NCI-H1048 (cell line): Measurements from ENCODE around the gene ERMP1.
"Not testable (repeated sequence)": the region's sequence is repeated elsewhere in the genome, so short reads cannot be mapped to it uniquely, and the experiment has no call there.

Experiments used
- DNase-seq: peaks from one replicate; lab custom pipeline; 2025; lab: John Stamatoyannopoulos, UW

Gene ERMP1, protein sequence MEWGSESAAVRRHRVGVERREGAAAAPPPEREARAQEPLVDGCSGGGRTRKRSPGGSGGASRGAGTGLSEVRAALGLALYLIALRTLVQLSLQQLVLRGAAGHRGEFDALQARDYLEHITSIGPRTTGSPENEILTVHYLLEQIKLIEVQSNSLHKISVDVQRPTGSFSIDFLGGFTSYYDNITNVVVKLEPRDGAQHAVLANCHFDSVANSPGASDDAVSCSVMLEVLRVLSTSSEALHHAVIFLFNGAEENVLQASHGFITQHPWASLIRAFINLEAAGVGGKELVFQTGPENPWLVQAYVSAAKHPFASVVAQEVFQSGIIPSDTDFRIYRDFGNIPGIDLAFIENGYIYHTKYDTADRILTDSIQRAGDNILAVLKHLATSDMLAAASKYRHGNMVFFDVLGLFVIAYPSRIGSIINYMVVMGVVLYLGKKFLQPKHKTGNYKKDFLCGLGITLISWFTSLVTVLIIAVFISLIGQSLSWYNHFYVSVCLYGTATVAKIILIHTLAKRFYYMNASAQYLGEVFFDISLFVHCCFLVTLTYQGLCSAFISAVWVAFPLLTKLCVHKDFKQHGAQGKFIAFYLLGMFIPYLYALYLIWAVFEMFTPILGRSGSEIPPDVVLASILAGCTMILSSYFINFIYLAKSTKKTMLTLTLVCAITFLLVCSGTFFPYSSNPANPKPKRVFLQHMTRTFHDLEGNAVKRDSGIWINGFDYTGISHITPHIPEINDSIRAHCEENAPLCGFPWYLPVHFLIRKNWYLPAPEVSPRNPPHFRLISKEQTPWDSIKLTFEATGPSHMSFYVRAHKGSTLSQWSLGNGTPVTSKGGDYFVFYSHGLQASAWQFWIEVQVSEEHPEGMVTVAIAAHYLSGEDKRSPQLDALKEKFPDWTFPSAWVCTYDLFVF

DNA sequence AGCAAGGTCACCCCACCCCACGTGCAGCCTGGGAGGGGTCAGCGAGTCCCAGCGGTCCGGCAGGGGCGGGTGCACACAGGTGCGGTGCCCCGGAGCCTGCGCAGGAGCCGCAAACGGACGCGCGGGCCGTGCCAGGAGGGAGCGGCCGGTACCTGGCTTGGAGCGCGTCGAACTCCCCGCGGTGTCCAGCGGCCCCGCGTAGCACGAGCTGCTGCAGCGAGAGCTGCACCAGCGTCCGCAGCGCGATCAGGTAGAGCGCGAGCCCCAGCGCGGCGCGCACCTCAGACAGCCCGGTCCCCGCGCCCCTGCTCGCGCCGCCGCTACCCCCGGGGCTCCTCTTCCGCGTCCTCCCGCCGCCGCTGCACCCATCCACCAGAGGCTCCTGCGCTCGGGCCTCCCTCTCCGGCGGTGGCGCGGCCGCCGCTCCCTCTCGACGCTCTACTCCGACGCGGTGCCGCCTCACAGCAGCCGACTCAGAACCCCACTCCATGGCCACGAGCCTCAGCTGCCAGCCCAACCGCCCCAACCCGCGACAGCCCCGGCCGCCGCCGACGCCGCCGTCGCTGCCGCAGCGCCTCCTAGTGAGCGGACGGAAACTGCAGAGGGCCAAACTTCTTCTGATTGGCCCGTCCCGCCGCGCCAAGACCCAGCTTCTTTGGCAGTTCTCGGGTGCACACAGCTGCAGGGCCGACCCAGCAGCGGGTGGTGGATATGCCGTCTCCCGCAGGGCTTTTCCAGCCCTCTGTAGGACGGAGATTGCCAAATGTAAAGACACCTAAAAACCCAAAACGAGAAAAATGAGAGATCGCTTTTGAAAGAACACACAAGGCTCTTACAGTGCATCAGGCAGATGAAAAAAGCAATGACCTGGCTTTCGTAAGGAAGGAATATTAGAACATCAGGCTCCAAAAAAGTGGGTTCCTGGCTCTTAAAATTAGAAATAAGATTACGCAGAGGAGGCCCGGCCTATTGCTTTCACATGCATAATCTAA is at the start of gene ERMP1:
Gene ERMP1 (minus strand): TSS at position 580 of the 992 bp plus-strand sequence. CDS start 90 bp downstream, at position 490.
- DNase-seq, result peak; percentile 52

DNA sequence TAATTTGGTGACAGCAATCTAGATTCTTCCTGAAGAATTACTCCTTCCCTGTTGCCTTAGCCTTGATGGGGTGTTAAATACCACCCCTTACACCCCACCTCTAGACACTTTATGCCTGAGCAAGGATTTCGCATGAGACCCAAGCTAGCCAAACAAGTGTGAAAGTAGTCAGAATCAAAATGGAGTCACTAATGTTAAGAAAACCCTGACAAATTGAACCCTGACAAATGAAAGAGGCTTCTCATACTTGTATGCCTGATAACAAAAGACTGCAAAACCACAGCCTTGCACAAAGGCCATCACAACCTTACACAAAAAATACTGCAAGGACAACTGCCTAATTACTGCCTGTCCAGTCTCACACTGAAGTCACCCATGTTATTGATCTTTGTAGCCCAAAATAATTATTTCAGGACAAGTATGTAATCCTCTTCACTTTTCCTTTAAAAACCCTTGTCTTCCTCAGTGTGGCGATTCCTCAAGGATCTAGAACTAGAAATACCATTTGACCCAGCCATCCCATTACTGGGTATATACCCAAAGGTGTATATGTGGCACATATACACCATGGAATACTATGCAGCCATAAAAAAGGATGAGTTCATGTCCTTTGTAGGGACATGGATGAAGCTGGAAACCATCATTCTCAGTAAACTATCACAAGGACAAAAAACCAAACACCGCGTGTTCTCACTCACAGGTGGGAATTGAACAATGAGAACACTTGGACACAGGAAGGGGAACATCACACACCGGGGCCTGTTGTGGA is 49.5 kb upstream of the ERMP1 start:
- not testable (repeated sequence) for DNase-seq

DNA sequence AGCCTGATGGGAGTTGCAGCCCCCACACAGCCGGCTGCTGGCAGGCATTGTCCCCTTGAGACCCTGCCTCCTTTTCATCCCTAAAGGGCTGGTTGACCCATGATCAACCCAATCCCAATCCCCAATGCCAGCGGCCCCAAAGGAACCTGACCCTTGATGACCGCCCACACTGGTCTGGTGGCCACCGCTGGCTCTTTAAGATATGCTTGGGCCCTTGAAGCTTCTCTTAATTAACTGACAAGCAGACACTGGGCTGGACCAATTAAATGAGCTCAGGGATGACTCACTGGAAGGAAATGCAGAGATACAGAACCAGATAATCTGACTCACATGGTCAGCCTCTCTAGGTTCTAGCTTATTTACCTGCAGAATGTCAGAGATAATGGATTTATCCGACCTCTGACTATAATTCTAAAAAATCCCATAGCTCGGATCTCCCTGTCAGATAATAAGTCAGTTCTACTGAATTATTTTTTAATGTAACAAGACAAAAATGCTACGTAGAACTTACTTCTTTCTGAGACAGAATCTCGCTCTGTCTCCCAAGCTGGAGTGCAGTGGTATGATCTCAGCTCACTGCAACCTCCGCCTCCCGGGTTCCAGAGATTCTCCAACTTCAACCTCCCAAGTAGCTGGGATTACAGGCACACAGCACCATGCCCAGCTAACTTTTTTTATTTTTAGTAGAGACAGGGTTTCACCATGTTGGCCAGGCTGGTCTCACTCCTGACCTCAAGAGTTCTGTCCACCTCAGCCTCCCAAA is 46.7 kb upstream of the ERMP1 start:
- DNase-seq, result no peak

DNA sequence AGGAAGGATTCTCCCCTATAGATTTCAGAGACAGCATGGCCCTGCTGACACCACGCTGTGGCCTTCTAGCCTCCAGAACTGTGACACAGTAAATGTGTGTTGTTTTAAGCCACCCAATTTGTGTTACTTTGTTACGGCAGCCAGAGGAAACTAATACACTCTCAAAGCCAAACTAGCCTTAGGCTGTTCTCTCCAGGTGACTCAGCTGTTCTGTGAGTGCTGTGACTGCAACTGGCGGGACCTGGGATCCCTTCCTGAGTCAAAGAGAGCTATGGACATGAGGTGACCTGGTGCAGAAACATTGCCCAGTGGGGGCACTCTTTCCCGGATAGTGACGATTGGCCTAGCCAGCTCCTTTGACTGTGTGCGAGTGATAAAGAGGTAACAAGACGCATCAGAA is 43.8 kb upstream of the ERMP1 start:
- no peak for DNase-seq

DNA sequence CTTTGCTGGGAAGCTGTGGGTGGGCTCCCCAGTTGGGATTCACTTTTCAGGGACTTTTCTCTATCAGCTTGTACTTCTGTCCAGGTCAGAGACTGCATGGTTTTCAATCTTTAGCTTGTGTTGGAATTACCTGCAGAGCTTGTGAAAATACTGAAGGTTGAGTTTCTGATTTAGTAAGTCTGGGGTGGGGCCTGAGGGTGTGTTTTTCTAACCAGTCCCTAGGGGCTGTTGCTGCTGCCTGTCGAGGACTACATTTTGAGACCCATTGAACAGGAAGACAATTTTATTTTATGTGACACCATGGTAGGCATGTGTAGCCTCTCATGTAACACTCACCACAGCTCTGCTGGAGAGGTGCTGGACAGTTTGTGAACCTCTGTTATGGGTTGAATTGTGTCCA is 43.1 kb upstream of the ERMP1 start:
- DNase-seq, result no peak

DNA sequence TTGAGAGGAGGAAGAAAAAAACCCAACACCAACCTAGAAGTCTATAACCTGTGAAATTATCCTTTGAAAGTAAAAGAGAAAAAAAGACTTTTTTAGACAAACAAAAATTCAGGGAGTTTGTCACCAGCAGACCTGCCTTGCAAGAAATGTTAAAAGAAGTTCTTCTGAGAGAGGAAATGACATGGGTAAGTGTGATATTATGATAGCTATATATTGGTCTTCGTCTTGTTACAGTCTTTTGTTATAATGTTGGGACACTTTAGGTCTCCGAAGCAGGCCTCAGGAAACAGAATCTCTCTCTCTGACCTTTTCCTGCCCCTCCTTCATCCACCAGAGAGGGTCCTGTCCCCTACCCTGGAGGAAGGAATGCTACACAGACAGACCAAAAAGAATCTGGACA is 41.1 kb upstream of the ERMP1 start:
- no peak for DNase-seq

DNA sequence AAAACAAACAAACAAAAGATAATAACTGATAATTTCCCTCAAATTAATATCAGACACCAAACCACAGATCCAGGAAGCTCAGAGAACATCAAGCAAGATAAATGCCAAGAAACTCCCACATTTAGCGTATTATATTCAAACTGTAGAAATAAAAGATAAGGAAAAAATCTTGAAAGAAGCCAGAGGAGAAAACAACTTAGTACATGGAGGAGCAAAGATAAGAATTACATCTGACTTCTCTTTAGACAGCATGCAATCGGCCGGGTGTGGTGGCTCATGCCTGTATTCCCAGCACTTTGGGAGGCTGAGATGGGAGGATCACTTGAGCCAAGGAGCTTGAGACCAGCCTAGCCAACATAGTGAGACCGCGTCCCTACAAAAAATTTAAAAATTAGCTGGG is 40.5 kb upstream of the ERMP1 start:
- no peak for DNase-seq

DNA sequence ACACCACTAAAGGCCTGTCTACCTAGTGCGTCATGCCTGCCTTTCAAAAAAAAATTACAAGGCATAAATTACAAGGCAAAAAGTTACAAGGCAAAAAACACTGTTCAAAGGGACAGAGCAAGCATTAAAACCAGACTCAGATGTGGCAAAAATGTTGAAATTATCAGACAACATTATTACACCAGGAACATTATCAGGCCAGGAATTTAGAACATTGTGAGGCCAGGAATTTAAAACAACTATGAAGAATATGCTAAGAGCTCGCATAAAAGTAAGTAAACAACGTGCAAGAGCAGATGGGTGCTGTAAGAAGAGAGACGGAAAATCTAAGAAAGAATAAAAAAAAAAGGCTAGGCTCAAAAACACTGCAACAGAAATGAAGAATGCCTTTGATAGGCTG is 39.6 kb upstream of the ERMP1 start:
- DNase-seq, result no peak

DNA sequence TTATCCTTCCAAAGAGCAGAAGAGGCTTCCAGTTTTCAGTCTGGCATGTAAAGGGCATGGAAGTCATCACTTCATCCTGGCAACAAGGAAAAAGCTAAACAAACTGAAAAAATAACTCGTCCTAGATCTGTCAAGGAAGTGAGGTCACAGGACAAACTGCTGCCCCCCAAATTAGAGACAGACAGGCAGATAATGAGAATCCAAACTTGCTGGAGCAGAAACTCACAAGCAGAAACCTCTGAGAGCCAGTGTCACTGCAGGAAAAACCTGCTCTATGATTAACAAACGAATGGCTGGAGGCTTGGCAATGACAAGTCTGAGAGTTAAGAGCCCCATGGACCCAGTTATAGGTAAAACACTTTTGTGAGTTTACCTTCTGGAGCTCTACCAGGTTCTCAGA is 38.9 kb upstream of the ERMP1 start:
- DNase-seq, result no peak

DNA sequence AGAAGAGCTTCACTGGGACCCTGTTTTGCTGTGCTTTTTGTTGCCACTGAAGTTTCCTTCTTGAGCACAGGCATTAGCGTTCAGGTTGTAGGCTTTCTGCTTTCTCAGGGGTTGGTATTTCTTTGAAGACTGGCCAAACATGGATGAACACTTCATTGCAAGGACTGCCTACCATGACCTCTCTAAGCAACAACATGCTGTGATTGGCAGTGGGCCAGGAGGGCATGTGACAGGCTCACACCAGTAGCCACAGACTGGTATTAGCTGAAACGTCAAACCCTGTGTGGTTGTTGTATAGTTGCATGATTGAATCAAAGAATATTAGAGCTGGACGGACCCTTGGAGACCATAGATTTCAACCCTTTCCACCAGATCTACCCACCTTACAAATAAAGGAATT is 37.8 kb upstream of the ERMP1 start:
- no peak for DNase-seq

DNA sequence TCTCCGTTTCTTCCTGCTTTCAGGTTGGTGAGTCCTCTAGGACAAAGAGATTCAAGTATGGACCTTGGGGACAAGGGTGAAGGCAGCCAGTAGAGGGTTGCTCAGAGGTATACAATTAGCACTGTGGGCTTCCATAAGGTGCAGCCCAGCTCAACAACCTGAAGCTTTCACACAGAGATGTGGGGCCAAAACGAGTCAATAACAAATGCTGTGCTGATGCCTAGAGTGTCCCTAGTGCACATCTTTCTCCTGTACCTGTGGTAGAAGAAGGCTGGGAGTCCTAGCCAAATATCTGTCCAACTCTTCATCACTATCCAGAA is 37.1 kb upstream of the ERMP1 start:
- no peak for DNase-seq

DNA sequence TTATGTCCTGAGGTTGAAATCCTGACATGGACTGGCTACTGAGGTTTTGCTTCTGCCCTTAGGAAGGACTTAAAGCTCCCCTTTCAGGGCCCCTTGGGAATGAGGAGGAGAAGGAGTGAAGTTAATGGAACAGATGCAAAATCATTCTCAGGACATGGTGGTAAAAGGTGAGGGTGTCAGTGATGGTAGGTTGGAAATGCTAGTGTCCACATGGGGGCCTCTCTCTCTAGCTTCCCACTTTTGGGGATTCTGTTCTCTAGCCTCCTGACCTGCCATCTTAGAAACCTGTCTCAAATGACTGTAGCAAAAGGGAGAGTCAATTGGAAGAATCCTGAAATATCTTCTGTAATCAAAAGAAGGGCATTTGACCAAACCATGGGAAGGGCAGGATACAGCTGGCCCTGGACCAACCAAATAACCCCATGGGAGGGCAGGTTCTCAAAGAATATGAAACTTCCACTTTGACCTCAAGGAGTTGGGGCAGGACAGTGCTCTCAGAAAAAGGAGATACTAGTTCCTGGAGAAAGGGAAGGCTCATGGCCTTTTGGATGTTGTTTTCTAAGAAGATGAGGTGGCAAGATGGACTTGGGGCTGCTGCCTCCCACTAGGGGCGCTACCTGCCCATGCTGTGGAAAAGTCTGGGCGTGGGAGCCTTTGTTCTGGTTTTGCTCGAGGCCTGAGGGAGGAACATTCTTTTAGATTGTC is 36.5 kb upstream of the ERMP1 start:
- no peak for DNase-seq

DNA sequence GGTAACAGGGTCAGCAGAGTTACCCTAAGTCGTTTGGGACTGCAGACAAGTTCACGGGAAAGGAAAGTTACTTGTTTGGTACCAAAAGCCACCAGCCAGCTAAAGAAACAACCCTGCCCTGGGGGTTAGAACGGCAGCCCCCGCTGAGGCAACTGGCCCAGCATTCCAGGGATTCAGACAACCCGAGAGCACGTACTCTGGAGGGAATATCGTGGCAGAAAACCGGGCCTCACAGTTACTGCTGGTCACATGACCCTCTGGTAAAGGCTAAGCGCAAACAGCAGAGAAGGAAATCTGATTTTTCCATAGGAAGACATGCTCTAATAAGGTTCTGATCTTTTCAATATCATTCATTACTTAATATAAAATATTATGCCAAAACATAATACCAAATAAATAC is 35.3 kb upstream of the ERMP1 start:
- DNase-seq, result no peak

DNA sequence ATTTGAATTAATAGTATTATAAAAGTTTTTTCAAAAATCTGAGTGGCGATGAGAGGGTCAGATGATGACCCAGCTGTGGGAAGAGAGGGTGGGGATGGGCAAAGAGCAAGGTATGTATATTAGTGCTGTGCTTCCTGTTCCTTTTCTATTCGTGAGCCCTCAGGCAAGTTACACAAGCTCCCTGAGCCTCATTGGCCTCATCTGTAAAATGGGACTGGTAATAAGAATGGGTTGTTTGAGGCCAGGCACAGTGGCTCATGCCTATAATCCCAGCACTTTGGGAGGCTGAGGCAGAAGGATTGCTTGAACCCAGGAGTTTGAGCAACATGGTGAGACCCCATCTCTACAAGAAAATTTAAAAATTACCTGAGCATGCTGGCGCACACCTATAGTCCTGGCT is 33.8 kb upstream of the ERMP1 start:
- no peak for DNase-seq

DNA sequence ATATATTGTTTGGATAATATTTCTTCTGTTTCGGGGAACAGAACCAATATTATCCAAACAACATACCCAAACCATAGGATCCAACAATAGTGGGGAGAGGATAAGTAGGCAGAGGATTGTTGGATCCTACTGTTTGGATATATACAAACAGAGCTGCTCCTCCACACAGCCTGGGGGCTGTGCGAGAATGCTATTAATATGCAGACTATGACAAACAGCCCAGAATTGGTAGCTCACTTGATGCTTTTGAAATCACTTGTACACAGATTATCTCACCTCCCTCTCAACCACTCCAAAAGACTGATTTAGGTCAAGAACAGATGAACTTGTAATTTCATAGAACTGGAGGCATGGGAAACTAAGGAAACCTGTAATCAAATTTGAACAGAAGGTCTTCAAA is 33.4 kb upstream of the ERMP1 start:
- no peak for DNase-seq

DNA sequence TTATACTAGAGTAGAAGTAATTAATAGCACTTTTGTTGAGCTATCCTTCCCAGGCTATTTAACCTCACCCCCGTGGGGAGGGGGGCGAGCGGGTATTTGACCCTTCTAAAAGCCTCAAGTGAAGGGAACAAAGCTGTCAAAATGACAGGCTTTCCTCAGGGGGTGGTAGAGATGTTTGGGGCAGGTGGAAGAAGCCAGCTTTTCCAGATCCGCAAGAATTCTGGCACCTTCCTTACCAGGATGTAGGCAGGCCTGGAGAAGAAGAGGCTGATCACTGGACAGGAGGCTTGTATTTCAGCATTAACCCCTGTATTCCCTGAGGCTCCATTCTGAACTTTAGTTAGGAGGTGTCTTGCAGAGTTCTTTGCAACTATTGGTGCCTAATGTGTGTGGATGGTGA is 31.5 kb upstream of the ERMP1 start:
- no peak for DNase-seq

DNA sequence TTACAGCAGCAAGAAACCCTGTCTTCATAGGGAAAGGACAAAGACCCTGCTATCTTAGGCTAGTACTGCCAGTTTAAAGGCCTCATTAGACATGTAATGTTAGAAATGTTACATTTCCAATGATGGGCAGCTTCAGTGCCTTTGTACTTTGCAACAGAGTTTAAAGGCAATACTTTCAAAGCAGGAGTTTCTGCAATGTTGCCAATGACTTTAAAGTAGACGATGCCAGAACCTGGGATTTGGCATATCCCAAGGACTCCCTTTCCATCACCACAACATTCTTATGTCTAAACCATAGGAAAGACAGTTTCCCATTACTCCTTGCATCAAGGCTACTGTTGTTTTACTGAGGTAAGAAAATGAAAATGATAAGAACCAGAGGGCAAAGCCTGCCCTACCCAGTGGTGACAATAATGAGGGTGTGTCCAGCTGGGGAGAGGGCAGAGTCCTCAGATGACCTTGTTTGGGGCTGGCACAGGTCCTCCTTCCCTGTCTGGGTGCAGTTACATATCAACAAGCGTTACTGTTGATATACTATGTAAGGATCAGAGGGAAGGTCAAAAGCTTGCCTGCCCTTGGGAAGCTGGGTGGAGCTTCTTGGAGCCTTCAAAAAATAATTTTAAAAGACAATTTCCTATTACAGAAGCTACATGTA is 30.3 kb upstream of the ERMP1 start:
- DNase-seq, result no peak

DNA sequence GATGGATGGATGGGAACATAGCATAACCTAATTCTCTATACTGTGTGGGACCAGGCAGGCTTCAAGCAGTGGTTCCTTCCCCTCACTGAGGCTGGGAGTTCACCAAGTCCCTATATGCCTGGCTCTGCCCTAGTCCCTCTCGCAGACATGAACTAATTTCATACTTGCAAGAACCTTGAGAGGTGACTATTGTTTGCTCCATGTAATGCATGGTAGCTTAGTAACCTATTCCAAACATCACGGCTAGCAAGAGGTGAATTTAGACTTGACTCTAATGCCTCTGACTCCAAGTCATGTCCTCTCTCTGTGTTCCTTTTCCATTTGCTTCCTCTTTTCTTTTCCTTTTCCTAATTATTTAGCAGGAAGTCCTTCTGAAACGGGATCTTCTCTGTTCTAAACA is 25.9 kb upstream of the ERMP1 start:
- no peak for DNase-seq

DNA sequence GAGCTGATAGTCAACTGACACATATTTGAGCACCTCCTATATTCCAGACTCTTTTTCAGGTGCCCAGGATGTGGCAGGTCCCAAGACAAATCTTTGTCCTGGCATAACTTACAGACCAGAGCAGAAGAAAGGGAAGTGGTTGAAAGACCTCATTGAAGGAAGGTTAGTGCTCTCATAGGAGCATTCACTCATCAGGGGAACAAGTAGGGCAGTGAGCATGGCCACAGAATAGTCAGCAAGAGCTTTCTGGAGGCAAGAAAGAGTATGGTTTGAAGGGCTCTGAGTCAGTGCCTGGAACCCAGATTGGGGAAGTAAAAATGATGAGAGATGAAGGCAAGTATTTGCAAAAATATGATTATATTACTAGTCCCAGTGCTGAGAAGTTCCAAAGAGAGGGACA is 25.0 kb upstream of the ERMP1 start:
- DNase-seq, result no peak
